Glutamatergic neuron (in vitro differentiated cells): ENCODE measurements around the gene GINS2. TPM values are rescaled to one million over a fixed set of nuclear protein-coding genes. Genes with fewer than 3 reads are reported as not detected.

Experiments
- DNase-seq: peaks from one replicate; pipeline ENCODE4 v3.0.0; 2022
- H3K27ac Mint-ChIP-seq: one replicate; pipeline ENCODE4 v1.8.0; 2020; ENCODE audit warnings: mild to moderate bottlenecking, mixed read lengths, inconsistent platforms; ENCODE audit not compliant: unreplicated experiment
- H3K27me3 Mint-ChIP-seq: one replicate; pipeline ENCODE4 v1.8.0; 2020; ENCODE audit warnings: mild to moderate bottlenecking, moderate library complexity, mixed read lengths, inconsistent platforms; ENCODE audit not compliant: unreplicated experiment
- H3K36me3 Mint-ChIP-seq: one replicate; pipeline ENCODE4 v1.8.0; 2020; ENCODE audit warnings: mild to moderate bottlenecking, mixed read lengths, inconsistent platforms; ENCODE audit not compliant: unreplicated experiment
- H3K4me1 Mint-ChIP-seq: one replicate; pipeline ENCODE4 v1.8.0; 2020; ENCODE audit warnings: mild to moderate bottlenecking, low read depth, mixed read lengths, inconsistent platforms; ENCODE audit not compliant: unreplicated experiment
- H3K4me3 Mint-ChIP-seq: one replicate; pipeline ENCODE4 v1.8.0; 2020; ENCODE audit warnings: mild to moderate bottlenecking, mixed read lengths, inconsistent platforms; ENCODE audit not compliant: unreplicated experiment
- H3K9me3 Mint-ChIP-seq: one replicate; pipeline ENCODE4 v1.8.0; 2020; ENCODE audit warnings: mild to moderate bottlenecking, moderate library complexity, mixed read lengths, inconsistent platforms; ENCODE audit not compliant: unreplicated experiment
- total RNA-seq: library from RNA; stranded (reverse); fragmentation: NEBNext Ultra II Directional; extraction: Animal tissue kit (Norgen Biotek cat#: 25700); gene quantifications from one replicate; pipeline ENCODE4 v1.2.1, GENCODE V29; 2021; ENCODE audit not compliant: unreplicated experiment
- TF ChIP-seq, protein P1 (sequence below): fragments of 200-600 bp; sonication (generic); IDR thresholded peaks from one replicate; pipeline ENCODE4 v1.5.0; 2021; ENCODE audit not compliant: partially characterized antibody, unreplicated experiment

Gene GINS2
- total RNA-seq, 1 donor from 2014 or later = 7.1 TPM

DNA sequence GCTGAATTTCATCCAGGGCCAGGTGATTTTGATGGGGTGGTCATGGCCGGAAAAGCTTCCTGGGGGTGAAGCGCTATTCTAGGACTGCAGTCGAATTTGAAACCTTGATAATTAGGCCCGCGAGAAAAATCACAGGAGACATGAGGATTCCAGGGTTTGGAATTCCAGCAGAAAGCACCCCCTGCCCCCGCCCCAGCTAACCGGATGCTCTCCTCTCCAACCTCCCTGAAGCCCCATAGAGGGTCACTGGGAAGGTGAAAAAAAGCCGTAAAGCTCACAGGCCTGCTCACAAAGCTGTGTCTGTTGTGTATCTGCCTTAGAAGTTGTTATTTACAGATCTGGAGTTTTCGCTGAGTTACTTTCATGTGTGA is 1.2 kb upstream of the GINS2 start:
- H3K36me3 Mint-ChIP-seq = no peaks in the 10 kb centered on the region
- H3K4me1 Mint-ChIP-seq = no peaks in the 10 kb centered on the region
- H3K27ac Mint-ChIP-seq = no peak overlapping the region
- H3K9me3 Mint-ChIP-seq = no peaks in the 10 kb centered on the region
- no peaks in the 10 kb centered on the region for H3K27me3 Mint-ChIP-seq
- DNase-seq = no peak
- TF ChIP-seq, protein P1, sequence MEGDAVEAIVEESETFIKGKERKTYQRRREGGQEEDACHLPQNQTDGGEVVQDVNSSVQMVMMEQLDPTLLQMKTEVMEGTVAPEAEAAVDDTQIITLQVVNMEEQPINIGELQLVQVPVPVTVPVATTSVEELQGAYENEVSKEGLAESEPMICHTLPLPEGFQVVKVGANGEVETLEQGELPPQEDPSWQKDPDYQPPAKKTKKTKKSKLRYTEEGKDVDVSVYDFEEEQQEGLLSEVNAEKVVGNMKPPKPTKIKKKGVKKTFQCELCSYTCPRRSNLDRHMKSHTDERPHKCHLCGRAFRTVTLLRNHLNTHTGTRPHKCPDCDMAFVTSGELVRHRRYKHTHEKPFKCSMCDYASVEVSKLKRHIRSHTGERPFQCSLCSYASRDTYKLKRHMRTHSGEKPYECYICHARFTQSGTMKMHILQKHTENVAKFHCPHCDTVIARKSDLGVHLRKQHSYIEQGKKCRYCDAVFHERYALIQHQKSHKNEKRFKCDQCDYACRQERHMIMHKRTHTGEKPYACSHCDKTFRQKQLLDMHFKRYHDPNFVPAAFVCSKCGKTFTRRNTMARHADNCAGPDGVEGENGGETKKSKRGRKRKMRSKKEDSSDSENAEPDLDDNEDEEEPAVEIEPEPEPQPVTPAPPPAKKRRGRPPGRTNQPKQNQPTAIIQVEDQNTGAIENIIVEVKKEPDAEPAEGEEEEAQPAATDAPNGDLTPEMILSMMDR = no peak
- H3K4me3 Mint-ChIP-seq = no peak overlapping the region

DNA sequence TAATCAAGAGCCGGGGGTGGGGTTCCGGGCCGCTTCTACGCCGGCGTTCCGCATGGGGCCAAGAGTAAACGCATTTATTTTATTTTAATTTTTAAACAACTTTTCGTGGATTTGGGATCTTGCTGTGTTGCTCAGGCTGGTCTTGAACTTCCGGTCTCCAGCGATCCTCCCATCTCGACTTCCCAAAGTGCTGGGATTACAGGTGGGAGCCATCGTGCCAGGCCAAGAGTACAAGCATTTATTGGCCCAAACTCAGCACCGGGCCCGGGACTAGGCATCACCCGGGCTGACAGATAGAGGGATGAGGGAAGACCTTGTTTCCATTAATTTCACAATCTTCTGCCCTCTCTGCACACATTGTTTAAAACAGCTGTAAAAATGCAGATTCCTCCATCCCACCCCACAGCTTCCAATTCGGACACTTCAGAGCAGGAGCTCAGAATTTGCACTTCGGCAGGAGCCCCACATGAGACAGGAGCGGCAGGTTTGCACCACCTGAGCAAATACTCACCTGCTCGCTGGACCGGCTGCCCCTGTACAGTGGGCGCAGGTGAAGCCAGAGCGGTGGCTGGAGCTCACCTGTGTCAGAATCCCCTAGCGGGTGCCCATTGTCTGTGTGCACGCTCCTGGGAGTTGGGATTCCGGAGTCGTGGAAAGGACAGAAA is 663 bp upstream of the GINS2 start:
- no peaks in the 10 kb centered on the region for H3K36me3 Mint-ChIP-seq
- TF ChIP-seq, protein P1 = no peak
- H3K27me3 Mint-ChIP-seq = no peaks in the 10 kb centered on the region
- H3K27ac Mint-ChIP-seq = no peak overlapping the region
- DNase-seq = no peak
- peak overlapping the region; percentile 78 for H3K4me3 Mint-ChIP-seq
- H3K9me3 Mint-ChIP-seq = no peaks in the 10 kb centered on the region
- no peaks in the 10 kb centered on the region for H3K4me1 Mint-ChIP-seq

DNA sequence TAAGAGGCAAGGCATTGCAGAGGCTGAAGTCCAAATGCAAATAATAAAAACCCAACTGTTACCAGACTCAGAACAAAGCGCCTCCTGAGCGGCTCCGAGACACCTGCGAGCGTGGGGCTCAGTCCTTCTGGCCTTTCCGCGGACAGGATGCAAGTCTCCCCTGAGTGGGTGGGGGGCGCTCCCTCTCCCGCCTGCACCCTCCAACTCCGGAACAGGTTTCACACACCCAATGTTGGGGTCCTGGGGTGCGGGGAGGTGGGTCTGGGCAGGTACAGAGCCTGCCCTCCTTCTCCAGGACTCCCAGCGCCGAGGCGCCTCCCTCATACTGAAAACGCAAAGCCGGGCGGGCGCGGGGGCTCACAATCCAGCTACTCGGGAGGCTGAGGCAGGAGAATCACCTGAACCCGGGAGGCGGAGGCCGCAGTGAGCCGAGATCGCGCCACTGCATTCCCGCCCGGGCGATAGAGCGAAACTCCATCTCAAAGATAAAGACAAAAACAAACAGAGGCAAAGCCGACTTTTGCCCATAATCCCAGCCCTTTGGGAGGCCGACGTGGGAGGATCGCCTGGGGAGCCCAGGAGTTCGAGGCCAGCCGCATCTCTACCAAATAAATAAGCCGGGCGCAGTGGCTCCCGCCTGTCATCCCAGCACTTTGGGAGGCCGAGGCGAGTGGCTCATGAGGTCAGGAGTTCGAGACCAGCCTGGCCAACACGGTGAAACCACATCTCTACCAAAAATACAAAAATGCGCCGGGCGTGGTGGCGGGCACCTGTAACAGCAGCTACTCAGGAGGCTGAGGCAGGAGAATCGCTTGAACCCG is 893 bp downstream of the GINS2 start:
- TF ChIP-seq, protein P1 = no peak
- no peak overlapping the region for H3K27ac Mint-ChIP-seq
- H3K27me3 Mint-ChIP-seq = peaks cover 1% of the 10 kb centered on the region
- H3K4me3 Mint-ChIP-seq = peak overlapping the region; percentile 67
- H3K4me1 Mint-ChIP-seq = peaks cover 2% of the 10 kb centered on the region
- H3K36me3 Mint-ChIP-seq = no peaks in the 10 kb centered on the region
- no peak for DNase-seq
- H3K9me3 Mint-ChIP-seq = no peaks in the 10 kb centered on the region

DNA sequence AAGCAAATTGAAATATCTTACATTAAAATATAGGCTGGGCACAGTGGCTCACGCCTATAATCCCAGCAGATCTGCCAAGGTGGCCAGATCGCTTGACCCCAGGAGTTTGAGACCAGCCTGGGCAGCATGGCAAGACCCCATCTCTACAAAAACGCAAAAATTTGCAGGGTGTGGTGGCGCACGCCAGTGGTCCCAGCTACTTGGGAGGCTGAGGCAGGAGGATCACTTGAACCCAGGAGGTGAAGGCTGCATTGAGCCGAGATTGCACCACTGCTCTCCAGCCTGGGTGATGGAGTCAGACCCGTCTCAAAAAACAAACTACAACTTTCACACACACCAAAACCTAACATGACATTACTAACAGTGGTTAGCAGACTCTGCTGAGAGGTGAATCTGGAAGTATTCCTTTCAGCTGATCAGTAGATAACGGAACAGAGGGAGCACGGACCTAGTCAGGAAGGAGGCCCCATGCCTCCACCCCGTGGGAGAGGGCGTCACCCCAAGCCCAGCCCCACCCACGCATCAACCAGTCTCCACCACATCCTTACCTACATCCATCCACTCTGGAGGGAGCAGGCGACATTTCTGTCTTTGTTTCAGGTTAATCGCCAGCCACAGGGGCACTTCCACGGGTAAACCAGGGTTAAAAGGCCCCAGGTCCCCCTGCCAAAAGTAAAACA is 1.7 kb downstream of the GINS2 start:
- Mint-ChIP-seq H3K27me3 (peaks cover 1% of the 10 kb centered on the region), H3K4me1 (peaks cover 2% of the 10 kb centered on the region), H3K27ac (no peak overlapping the region), H3K4me3 (peak overlapping the region; percentile 40), H3K36me3 (no peaks in the 10 kb centered on the region), H3K9me3 (no peaks in the 10 kb centered on the region)
- DNase-seq = no peak
- TF ChIP-seq, protein P1 = no peak
